ENCODE measurements around the gene UCMA.

GRCh38 chr10:13183625-13184024 lies 50.5 kb downstream of the UCMA start:
- TF ChIP-seq POLR2AphosphoS5 (IDR thresholded peaks at IDR 0.05) (no peak), CTCF (IDR thresholded peaks at IDR 0.05) (no peak)

Measured in breast epithelium (tissue), 3 donors.